Activated naive CD4-positive, alpha-beta T cell treated with anti-CD3 and anti-CD28 coated beads, Interleukin-2, amount 50 U/mL, for 16 hours (primary cell): ENCODE measurements around the gene CST6.

ENCODE experiments used
- DNase-seq: peaks from one replicate; pipeline ENCODE4 v3.0.0-alpha.2; 2020

The CST6 gene, protein sequence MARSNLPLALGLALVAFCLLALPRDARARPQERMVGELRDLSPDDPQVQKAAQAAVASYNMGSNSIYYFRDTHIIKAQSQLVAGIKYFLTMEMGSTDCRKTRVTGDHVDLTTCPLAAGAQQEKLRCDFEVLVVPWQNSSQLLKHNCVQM

DNA sequence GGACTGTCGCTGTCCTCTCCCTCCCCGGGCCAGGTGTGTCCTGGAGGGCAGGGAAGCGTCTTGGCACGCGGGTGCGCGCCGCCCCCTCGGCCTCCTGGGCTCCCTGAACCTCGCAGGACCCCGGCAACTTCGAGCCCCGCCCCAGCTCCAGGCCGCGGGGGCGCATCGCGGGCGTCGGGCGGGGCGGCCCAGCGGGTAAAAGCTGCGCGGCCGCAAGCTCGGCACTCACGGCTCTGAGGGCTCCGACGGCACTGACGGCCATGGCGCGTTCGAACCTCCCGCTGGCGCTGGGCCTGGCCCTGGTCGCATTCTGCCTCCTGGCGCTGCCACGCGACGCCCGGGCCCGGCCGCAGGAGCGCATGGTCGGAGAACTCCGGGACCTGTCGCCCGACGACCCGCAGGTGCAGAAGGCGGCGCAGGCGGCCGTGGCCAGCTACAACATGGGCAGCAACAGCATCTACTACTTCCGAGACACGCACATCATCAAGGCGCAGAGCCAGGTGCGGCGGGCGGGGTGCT lies at the start of gene CST6:
TSS of gene CST6 (plus strand) at position 224 of the 519 bp plus-strand sequence. CDS start at position 261, 37 bp downstream.
- no peak for DNase-seq

DNA sequence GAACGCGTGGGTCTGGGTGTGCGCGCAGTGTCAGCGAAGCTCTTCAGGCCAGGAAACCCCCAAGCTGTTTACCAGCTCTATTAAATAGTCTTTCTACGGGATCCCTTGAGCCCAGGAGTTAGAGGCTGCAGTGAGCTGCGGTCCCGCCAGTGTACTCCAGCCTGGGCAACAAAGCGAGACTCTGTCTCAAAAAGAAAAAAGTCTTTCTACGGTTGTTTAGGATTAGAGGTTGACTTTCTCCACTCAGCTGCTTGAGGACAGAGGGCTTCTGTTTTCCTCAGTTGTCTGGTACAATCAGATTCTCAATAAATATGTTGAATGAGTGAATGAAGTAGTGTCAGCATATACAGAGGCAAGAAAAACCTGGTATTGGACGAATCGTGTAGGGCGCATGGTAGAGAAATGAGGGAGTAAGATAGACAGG lies 49.7 kb upstream of the CST6 start:
- no peak for DNase-seq

DNA sequence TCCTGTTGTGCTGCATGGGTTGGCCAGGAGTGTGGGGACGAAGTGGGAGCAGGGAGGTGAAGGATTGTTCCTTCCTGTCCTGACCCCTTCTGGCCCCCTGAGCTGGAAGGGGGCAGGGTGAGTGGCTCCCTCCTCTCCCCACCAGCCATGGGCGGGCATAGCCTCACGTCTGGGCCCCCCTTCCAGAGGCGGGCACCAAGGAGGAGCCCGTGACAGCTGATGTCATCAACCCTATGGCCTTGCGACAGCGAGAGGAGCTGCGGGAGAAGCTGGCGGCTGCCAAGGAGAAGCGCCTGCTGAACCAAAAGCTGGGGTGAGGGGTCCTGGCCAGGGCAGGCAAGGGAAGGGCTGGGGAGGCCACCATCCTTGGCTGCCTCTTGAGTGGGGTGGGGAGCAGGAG lies 46.9 kb upstream of the CST6 start:
- no peak for DNase-seq

DNA sequence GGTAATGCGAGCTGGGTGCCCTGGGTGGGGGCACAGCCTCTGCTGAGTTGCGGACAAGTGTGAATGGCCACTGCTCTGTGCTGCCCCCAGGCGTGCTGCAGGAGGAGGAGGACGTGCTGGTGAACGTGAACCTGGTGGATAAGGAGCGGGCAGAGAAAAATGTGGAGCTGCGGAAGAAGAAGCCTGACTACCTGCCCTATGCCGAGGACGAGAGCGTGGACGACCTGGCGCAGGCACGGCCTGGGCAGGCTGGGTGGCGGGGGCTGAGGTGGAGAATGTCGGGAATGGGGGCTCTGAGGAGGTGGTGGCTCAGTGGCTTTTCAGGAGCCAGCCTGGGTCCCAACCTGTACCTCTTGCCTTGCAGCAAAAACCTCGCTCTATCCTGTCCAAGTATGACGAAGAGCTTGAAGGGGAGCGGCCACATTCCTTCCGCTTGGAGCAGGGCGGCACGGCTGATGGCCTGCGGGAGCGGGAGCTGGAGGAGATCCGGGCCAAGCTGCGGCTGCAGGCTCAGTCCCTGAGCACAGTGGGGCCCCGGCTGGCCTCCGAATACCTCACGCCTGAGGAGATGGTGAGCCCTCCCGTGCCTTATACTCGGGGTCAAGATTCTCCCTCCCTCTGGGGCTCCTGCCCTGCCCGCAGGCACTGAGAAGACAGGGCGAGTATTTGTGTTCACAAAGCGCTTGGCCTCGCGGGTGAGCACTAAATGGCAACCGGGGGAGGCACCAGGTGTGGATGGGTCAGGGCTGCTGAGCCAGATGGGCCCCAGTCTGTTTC lies 45.6 kb upstream of the CST6 start:
- DNase-seq = no peak

DNA sequence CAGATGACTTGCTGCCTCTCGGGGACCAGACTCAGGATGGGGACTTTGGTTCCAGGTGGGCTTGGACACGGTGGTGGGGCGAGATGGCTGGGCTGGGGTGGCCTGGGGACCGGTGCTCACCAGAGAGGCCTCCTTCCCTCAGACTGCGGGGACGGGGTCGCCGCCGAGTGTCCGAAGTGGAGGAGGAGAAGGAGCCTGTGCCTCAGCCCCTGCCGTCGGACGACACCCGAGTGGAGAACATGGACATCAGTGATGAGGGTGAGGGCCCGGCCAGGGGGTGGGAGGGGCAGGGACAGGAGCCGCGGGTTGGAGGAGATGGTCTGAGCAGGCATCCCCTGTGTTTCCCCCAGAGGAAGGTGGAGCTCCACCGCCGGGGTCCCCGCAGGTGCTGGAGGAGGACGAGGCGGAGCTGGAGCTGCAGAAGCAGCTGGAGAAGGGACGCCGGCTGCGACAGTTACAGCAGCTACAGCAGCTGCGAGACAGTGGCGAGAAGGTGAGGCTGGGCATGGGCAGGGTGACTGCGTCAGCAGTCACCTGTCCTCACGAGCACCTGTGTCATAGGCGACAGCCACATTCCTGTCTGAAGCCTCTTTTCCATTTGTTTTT lies 44.4 kb upstream of the CST6 start:
- DNase-seq = peak; percentile 8

DNA sequence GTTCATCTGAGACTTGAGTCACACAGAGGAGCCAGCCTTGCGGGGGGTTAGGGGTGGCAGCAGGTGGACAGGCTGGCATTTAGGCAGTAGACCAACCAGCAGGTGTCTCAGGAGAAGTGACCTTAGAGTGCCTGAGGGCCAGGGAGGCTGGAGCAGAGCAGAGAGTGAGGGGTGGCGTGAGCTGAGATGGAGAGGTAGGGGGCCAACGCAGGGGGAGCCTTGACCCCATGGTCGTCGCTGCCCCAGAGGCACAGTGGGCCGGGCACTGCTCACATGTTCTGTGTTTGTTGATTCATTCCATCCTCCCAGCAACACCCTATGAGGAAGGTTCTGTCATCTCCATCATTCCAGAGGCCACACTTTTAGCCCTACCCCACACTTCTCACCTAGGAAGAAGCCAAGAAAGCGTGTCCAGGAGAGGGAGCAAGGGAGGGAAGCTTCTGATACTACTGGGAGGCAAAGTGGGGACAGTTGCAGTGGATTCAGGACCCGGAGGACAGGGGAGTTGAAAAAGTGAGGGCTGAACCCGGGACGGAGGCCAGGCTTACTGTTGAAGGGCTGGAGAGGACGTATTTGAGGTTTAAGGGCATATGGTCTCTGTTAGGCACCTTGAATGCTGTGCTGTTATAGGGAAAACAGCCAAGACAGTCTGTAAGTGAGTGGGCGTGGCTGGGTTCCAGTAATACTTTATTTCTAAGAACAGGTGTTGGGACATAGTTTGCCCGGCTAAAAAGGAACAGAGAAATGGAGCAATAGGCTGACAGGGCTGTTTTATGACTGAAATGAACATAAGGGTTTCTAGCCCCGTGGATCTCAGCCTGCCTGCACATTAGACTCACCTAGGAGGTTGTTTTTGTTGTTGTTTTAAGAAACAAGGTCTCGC lies 43.0 kb upstream of the CST6 start:
- DNase-seq = no peak

DNA sequence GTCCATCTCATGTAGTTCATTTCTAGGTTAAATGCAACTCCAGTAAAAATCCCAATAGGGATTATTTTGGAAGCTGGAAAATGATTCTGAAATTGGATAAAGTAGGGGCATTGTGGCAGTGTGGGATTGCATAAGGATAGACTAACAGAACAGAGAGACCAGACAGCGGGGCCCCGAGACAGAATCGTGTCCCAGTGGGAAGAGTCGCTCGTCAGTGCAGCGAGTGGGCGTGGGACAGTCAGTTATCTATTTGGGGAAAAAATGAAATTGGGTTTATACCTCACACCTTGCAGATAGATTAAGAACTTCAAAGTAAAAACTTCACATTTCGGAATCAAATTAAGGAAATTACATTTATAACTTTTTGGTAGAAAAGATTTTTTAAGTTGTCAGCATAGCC lies 39.7 kb upstream of the CST6 start:
- DNase-seq = no peak

DNA sequence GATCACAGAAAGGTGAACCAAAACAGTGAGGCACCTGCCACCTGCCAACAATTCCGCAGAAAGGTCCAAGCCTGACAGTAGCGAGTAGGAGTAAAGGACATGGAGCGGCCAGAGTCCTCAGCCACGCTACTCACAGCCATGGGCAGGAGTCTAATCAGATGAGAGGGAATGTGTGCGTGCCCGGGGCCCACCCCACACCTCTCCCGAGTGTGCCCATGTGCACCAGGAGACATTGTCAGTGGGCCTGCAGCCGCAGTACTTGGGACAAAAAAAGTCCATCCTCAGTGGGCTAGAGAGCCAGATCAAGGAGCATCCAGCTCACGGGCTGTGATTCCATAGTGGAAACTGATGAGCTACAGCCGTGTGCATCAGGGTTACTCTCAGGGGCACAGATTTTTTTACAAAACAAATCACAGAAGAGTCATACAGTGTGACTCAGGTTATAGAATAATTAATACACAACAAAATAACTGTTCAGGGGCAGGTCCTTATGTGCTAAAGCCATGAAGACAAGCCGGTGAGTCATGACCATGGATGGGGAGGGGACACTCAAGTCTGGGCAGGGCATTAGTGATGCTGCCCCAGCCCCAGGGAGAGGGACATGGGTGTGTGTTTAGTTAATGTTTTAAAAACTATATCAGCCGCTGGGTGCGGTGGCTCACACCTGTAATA lies 38.2 kb upstream of the CST6 start:
- DNase-seq = no peak

DNA sequence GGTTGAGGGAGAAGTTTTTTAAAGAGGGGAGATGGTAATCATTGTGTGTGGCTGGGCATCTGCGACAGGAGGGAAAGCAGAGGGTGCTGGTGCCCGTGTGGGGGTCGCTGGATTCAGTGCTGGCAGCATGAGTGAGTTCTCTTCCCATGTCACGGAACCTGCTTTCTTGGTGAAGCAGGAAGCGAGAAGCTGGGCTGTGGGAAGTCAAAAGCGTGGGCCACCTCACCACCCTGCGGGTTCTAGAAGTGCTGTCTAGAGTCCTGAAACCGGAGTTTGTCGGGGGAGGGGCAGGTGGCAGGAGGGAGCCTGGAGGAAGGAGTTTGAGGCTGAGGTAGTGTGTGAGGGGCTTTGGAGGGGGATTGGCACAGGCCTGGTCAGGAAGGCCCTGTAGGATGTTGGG lies 36.0 kb upstream of the CST6 start:
- DNase-seq = no peak

DNA sequence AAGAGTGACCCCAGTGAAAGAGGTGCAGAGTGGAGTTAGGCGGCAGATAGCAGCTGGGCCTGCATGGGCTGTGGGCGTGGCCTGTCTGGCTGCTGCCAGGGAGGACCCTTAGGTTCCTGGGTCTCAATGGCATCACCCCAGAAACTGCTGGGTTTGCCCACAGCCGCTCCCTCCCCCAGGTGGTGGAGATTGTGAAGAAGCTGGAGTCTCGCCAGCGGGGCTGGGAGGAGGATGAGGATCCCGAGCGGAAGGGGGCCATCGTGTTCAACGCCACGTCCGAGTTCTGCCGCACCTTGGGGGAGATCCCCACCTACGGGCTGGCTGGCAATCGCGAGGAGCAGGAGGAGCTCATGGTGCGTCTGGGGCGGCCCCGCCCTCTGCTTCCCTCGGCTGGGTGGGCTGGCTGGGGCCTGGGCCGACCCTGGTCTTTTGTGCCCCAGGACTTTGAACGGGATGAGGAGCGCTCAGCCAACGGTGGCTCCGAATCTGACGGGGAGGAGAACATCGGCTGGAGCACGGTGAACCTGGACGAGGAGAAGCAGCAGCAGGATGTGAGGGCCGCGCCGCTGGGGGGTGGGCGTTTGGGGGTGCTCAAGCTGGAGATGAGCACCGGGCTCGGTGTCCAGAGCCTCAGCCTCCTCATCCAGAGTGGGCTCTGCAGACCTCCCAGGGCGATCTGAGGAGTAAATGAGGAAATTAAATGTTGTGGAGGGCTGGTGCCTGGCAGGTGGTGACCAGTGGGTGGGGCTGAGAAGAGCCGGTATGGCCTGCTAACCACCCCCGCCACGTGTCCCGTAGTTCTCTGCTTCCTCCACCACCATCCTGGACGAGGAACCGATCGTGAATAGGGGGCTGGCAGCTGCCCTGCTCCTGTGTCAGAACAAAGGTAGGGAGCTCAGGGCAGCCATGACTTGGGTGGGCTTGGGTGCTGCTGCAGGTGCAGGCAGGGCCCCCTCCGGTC lies 35.3 kb upstream of the CST6 start:
- DNase-seq = no peak

DNA sequence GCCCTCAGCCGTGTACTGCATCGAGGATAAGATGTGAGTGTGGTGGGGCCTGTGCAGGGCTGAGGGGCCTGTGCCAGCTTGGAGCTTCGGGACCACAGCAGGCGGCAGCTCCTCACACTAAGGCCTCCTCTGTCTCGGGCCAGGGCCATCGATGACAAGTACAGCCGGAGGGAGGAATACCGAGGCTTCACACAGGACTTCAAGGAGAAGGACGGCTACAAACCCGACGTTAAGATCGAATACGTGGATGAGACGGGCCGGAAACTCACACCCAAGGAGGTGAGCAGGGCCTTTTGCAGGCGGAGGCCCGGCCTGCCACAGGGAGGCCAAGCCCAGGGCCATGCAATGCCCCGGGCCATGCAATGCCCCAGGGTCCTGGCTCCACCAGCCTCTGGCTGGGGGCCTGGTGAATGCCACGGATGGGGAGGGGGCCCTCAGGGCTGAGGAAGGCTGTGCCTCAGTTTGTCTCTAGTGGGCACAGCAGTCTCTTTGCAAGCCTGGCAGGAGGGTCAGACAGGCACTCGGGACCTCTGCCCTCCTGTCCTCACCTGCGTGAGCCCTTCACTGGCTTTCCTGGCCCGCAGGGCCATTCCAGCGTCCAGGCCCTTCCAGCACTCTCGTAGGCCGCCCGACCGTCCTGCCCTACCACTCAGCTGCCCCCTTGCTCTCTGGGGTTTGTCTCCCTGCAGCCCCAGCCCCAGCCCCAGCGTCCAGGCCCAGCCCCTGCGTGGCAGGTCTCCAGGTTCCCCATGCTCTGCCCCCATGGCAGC lies 34.0 kb upstream of the CST6 start:
- DNase-seq = no peak

DNA sequence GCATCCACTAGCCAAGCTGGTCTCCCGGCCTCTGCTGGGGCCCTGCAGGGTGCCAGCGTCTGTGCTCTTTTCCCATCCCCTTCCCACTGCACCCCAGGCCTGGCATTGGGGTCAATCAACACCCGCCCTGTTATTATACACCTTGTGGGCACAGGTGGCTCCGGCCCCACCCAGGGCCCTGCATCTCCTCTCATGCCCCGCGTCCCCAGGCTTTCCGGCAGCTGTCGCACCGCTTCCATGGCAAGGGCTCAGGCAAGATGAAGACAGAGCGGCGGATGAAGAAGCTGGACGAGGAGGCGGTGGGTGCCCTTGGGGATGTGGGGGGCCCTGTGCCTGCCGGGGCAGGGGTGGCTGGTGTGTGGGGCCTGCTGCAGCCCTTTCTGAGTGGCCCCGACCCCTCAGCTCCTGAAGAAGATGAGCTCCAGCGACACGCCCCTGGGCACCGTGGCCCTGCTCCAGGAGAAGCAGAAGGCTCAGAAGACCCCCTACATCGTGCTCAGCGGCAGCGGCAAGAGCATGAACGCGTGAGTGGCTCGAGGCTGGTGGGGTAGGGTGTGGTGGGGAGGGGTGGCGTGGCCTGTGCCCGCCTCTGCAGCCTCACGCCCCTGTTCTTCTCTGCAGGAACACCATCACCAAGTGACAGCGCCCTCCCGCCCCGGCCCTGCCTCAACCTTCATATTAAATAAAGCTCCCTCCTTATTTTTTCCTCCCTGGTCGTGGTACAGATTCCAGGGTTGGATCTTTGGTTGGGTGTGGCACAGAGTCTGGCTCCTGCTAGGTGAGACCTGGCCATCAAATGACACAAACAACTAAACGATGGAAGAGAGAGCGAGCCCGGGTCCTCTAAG lies 33.2 kb upstream of the CST6 start:
- DNase-seq = no peak

DNA sequence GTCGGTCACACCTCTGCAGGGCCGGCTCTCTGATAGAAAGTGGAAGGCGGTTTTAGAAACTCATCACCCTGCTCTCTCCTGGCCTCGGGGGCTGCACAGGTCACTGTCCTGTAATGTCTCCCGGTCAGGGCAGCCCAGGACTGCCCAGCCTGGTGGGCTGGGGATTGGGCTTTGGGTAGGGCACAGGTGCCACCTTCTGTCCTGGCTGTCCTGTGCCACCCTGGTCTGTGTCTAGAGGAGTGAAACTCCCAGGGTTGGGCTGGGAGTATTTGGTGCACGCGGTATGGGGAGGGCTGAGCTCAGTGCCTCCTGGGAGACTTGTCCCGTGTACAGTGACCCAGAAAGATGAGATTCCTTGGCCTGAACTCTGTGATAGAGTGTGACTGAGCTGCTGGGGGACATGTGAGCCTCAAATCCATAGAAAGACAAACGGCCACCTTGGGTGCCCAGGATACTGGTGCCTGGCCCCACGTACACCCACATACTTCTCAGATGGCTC lies 32.5 kb upstream of the CST6 start:
- DNase-seq = no peak

DNA sequence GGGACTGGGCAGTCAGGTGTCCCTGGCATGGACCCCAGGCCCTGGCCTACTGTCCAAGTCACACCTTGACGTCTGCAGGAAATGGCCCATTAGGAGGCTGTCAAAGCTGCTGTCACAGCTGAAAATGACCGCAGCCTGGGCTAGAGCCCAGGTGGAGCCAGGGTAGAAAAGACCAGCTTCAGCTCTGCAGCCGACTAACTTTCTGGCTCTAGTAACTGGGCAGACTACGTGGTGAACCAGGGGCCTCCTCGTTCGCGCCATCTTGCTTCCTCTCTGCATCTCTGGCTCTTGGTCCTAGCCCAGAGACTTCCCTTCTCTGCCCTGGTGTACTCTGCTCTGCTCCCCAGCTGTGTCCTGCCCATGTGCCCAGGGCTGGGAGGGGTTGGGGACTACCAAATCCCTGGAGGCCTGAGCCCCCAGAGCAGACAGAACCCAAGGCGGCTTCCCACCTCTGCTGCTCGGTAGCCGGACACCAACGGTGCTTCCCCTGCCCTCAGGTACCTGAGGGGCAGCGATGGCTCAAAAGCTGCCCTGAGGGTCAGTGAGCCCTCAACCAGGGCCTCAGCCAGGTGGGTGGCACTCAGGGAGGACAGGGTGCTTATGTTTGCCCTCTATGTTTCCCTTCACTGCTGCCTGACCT lies 30.6 kb upstream of the CST6 start:
- no peak for DNase-seq

DNA sequence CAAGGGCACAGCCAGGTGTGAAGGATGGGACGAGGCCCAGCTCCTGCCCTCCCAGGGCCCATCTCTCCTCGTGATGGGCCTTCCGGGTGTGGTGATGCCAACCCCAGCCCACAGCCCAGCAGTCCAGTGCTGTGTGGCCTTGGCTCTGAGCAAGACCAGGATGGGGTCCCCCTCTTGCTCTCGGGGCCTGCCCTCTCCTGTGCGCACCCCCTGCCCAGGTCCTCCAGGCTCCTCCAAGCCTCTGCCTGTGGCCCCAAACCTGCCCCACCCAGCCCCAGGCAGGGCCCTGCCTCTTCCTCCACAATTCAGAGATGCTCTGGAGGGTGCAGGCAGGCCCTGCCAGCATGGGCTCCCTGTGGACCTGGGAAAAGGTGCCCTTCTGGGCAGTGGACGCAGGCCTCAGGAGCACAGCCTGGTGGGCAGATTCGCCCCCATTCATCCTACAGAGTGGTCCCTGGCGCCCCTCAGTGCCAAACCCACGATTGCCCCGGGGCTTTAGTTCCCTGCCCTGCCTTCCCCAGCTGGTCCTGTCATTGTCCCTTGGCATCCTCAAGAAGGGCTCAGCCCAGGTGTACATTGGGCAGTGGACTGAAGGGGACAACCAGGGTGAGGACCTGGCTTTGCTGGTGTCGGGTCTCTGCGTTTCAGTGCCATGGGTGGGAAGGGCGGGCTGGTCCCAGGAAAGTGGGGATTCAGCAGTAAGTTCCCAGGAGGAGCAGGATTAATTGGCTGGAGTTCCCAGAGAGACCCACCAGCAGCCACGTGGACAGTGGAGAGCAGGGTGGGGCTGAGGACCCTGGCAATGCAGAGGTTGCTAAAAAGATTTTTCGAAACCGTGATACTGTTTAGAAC lies 29.6 kb upstream of the CST6 start:
- DNase-seq = no peak

DNA sequence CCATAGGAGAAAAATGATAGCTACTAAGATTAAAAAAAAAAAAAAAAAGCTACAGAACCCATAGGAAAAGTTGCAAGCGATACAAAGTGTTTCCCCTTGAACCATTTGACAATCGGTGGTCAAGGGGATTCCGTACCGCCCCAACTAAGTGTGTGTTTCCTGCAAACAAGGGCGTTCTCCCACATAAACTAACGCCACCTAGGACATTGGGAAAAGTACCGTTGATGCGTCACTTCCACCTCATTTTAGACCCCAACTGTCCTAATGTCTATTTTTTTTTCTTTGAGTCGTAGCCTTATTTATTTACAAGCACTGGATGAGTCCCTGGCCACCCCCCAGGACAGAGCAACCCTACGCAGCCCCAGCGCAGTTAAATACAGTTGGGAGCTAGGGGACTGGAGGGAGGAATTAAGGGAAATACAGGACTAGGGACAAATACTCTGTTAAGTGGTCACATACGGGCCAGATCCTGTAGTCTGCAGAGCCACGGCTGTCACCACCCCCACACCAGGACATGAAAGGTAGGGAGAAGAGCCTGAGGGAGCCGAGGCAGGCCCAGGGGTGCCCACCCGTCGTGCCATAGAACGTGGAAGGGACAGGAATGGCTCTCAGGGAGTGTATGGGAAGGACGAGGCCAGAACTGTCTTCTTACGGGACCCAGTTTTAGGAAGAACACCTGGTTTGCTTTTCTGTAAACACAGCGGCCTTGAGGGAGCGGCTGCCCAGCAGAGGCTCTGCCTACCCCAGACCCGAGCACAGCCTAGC lies 28.8 kb upstream of the CST6 start:
- DNase-seq = no peak

DNA sequence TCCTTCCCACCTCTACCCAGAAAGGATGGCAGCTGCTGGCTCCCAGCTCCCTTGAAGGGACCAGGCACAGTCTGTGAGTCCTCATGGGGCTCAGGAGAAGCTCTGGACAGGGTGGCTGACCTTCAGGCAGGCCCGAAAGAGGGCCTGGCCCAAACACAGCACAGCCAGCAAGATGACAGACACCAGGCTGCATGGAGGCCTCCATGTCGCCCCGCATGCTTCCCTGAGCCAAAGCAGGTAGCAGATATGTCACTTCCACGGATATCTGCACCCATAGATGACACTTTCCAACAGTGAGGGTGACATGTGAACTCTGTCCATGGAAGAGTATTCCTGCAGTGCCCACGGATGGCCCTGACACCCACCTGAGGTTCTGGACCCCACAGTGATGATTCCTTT lies 28.2 kb upstream of the CST6 start:
- DNase-seq = no peak
